Mesodermal cell (in vitro differentiated cells): ENCODE results near the gene MARCHF11. TPM values are rescaled to one million over a fixed set of nuclear protein-coding genes. Genes with fewer than 3 reads are reported as not detected.

Experiments used
- H3K27ac ChIP-seq: 2 replicates; pipeline ENCODE4 v1.7.0; 2013; ENCODE audit warnings: mild to moderate bottlenecking, low read depth, low read length, moderate library complexity; ENCODE audit not compliant: severe bottlenecking
- H3K36me3 ChIP-seq: 2 replicates; pipeline ENCODE4 v1.7.1; 2013; ENCODE audit warnings: mild to moderate bottlenecking, low read length, moderate library complexity; ENCODE audit not compliant: control insufficient read depth, insufficient read depth
- H3K4me1 ChIP-seq: one replicate; pipeline ENCODE4 v1.7.1; 2013; ENCODE audit warnings: mild to moderate bottlenecking, low read length; ENCODE audit not compliant: insufficient read depth, control insufficient read depth, poor library complexity, severe bottlenecking
- H3K4me3 ChIP-seq: 2 replicates; pipeline ENCODE4 v1.7.0; 2013; ENCODE audit warnings: low read length, control low read depth, mild to moderate bottlenecking; ENCODE audit not compliant: insufficient read depth, poor library complexity, severe bottlenecking; ENCODE audit errors: extremely low read depth
- H3K9me3 ChIP-seq: 2 replicates; pipeline ENCODE4 v1.7.1; 2013; ENCODE audit warnings: mild to moderate bottlenecking, low read length, moderate library complexity; ENCODE audit not compliant: control insufficient read depth
- WGBS, 2 experiments: methylation state at CpG; one replicate each; pipeline ENCODE4 v1.1.5; 2013; ENCODE audit warnings: missing lambda C conversion rate in 2 of 2; ENCODE audit not compliant: insufficient coverage in 2 of 2; 5-methylcytosine and 5-hydroxymethylcytosine counted together
- polyA plus RNA-seq, 2 experiments: library from polyadenylated mRNA; stranded (reverse); fragments of 50-300 nt; gene quantifications; one replicate each; pipeline ENCODE4 v1.2.3, GENCODE V29; 2013

MARCHF11 gene, protein sequence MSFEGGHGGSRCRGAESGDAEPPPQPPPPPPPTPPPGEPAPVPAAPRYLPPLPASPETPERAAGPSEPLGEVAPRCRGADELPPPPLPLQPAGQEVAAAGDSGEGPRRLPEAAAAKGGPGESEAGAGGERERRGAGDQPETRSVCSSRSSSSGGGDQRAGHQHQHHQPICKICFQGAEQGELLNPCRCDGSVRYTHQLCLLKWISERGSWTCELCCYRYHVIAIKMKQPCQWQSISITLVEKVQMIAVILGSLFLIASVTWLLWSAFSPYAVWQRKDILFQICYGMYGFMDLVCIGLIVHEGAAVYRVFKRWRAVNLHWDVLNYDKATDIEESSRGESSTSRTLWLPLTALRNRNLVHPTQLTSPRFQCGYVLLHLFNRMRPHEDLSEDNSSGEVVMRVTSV
- 0.96 TPM for polyA plus RNA-seq (2013, experiment 1 of 2)
- 0.71 TPM for polyA plus RNA-seq (2013, experiment 2 of 2)

DNA sequence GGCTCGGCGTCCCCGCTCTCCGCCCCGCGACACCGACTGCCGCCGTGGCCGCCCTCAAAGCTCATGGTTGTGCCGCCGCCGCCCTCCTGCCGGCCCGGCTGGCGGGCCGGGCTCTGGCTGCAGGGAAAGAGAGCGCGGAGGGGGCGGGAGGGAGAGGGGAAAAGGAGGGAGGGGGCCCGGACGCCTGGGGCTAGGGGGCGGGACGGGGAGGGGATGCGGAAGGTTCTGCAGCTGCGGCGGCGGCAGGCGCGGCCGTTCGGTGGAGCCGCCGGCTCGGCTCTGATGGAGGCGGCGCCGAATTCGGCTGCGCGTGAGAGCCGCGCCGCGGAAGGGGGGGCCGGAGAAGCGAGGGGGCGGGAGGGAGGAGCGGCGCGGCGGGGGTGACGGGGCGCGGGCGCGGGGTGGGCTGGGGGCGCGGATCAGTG, at the start of gene MARCHF11:
Gene MARCHF11, minus strand, starts transcription at position 281 of the 425 bp plus-strand sequence. Its CDS starts 216 bp downstream, at position 65.
- no peaks in the 10 kb centered on the region for H3K4me1 ChIP-seq
- WGBS, 2 experiments = 0% methylated on average over 11 to 13 of the region's 59 CpGs
- H3K36me3 ChIP-seq = no peaks in the 10 kb centered on the region
- no peak within 1 kb of the TSS for H3K27ac ChIP-seq
- no peaks in the 10 kb centered on the region for H3K9me3 ChIP-seq
- peak within 1 kb of the TSS; percentile 33 for H3K4me3 ChIP-seq

DNA sequence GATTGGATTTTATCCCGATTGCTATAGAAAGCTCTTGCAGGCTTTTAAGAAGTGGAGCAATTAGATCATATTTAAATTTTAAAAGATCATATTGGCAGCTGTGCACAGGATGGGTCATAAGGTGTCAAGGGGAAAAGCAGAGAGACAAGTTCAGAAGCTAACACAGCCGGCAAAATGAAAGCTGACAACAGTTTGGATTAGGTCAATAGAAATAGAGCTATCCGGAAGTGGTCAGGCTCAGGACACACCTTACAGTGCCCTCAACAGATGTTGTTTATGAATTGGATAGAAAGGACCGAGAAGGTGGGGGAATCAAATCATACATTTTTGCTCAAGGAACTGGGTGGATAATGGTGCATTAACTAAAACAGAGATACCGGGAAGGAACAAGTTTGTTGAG, 46.3 kb upstream of the MARCHF11 start:
- no peak overlapping the region for H3K4me3 ChIP-seq
- H3K36me3 ChIP-seq = no peaks in the 10 kb centered on the region
- 91 to 92% methylated on average over 5 of the region's 5 CpGs for WGBS, 2 experiments
- H3K27ac ChIP-seq = no peak overlapping the region
- no peaks in the 10 kb centered on the region for H3K4me1 ChIP-seq
- H3K9me3 ChIP-seq = no peaks in the 10 kb centered on the region

DNA sequence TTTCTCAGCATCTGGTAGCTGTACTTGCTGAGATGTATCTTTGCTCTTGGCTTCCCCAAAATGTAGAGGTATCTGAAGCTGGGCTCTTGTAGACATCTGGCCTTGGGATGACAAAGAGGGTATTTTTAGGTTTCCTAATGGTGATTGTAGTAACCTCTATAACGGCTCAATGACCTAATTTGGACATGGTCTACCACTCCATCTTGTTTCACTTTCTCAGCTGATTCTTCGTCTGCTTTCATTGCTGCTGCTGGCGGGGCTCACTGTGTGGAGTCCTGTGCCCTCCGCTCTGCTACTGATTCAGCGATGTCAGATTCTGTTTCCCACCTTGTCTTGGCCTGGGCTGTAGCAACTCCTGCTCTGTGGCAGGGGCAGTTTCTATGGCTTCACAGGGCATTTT, 12.7 kb upstream of the MARCHF11 start:
- no peak overlapping the region for H3K4me3 ChIP-seq
- no peaks in the 10 kb centered on the region for H3K9me3 ChIP-seq
- no peak overlapping the region for H3K27ac ChIP-seq
- H3K36me3 ChIP-seq = no peaks in the 10 kb centered on the region
- 73 to 88% methylated on average over 5 of the region's 5 CpGs for WGBS, 2 experiments
- H3K4me1 ChIP-seq = no peaks in the 10 kb centered on the region

DNA sequence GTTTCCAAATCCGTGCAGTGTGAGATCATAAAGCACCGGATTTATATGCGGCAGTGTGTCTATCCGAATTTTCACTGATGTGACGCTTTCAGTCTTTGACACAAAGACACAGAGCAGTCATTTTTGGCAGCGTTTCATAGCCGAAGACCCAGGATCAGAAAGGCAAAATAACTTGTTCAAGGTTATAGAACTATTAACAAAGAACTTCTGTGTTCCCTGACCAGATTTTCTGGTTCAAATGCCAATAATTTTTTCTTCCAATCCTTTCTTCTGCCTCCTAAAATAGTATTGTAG, 1.1 kb upstream of the MARCHF11 start:
- no peaks in the 10 kb centered on the region for H3K4me1 ChIP-seq
- no peaks in the 10 kb centered on the region for H3K9me3 ChIP-seq
- H3K27ac ChIP-seq = no peak overlapping the region
- 40 to 50% methylated on average over 5 to 6 of the region's 7 CpGs for WGBS, 2 experiments
- H3K4me3 ChIP-seq = no peak overlapping the region
- no peaks in the 10 kb centered on the region for H3K36me3 ChIP-seq

DNA sequence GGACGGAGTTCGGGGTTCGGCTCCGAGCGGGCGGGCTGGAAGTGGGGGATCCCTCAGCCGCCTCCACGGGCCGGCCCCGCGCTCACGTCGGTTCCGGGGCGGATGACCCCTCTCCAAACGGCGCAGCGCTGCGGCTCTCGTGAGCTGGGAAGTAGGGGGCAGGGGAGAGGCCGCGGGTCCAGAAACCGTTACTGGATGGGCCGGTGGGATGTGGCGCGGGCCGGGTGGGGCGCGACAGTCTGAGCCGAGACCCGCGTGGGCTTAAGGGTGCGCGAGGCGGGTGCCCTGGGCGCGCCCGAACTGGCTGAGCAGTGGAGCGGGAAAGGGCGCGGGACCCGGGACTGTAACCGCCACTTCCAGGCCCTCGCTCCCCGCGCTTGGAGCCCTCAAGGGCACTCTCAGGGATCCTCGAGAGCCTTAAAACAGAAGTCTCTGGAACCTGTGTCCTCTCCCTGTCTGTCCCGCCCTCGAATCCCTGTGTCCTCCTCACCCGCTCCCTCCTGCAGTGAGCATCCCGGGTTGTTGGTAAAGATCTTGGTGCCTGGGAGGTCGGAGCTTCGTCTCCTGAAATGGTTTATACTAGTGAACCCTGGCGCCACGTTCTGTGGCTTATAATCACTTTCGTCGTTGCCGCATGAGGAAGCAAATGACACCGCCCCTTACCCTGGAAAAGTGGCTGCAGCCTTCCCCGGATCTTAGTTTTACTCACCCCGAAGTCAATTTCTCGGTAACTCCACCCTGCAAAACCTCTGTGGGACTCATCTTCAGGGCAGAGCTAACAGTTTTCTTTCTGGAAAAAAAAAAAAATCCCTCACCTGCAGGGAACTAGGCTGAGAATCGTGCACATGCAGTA, 571 bp upstream of the MARCHF11 start:
- Histone ChIP-seq H3K4me3 (peak overlapping the region; percentile 33), H3K36me3 (no peaks in the 10 kb centered on the region)

DNA sequence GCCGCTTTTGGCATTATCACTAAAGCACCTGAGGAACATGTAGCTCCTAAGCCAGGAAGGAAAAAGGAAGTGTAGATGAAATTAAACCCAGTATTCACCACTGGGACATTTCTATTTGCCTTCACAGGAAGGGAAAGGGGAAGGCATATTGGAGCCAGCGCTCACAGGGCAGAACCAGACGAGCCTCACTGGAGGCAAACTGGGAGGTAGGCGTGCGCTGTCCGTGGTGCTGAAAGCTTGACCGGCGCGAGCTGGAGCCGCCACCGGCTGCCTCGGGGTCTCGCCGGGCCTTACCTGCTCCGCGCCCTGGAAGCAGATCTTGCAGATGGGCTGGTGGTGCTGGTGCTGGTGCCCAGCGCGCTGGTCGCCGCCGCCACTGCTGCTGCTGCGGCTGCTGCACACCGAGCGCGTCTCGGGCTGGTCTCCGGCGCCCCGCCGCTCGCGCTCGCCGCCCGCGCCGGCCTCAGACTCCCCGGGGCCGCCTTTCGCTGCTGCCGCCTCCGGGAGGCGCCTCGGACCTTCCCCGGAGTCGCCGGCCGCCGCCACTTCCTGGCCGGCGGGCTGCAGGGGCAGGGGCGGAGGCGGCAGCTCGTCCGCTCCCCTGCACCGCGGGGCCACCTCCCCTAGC, 732 bp downstream of the MARCHF11 start:
- Histone ChIP-seq H3K27ac (no peak overlapping the region), H3K4me1 (no peaks in the 10 kb centered on the region), H3K4me3 (peak overlapping the region; percentile 28), H3K9me3 (no peaks in the 10 kb centered on the region), H3K36me3 (no peaks in the 10 kb centered on the region)
- 0 to 1% methylated on average over 45 to 51 of the region's 57 CpGs for WGBS, 2 experiments

More for the DNA sequence above, 571 bp upstream of the MARCHF11 start:
- 3% methylated on average over 43 to 57 of the region's 63 CpGs for WGBS, 2 experiments
- no peak overlapping the region for H3K27ac ChIP-seq
- H3K9me3 ChIP-seq = no peaks in the 10 kb centered on the region
- H3K4me1 ChIP-seq = no peaks in the 10 kb centered on the region

DNA sequence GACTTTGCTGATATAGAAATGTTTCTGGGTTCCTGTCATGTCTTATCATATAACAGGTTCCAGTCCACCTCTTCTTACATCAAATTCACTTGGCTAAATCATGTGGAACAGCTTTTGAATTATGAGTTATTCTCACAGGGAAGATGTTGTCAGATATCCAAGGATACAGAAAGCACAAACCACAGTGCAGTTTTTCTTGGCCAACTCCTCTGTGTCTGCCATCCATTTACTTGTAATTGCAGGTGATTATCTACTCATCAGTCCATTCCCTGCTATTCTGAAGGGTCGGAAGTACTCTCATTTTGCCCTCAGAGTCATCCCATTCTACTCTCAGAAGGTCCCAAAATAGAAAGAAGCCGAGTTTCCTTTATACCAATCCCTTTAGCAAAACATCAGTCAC, 10.0 kb downstream of the MARCHF11 start:
- no peaks in the 10 kb centered on the region for H3K36me3 ChIP-seq
- H3K9me3 ChIP-seq = no peaks in the 10 kb centered on the region
- H3K27ac ChIP-seq = no peak overlapping the region
- no peak overlapping the region for H3K4me3 ChIP-seq
- H3K4me1 ChIP-seq = no peaks in the 10 kb centered on the region
- 80 to 90% methylated on average over 1 of the region's 2 CpGs for WGBS, 2 experiments

DNA sequence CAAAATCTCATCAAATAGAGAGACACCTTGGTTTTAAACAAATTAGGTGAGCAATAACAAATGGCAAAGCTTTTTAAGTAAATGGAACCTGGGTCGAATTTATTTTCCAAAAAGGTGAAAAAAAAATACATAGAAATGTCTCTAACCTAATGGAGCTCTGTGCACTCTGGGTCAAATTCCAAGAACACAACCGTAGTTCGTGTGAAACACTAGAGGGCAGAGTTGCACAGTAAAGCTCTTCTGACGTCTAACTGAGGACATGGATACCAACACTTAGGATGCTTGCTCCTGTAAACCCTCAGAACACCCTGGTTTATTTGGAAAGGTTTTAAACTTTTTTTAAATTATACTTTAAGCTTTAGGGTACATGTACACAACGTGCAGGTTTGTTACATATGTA, 18.9 kb downstream of the MARCHF11 start:
- Histone ChIP-seq H3K9me3 (no peaks in the 10 kb centered on the region), H3K27ac (no peak overlapping the region), H3K4me1 (no peaks in the 10 kb centered on the region), H3K36me3 (no peaks in the 10 kb centered on the region), H3K4me3 (no peak overlapping the region)
- 0% methylated on average over 2 to 4 of the region's 5 CpGs for WGBS, 2 experiments

DNA sequence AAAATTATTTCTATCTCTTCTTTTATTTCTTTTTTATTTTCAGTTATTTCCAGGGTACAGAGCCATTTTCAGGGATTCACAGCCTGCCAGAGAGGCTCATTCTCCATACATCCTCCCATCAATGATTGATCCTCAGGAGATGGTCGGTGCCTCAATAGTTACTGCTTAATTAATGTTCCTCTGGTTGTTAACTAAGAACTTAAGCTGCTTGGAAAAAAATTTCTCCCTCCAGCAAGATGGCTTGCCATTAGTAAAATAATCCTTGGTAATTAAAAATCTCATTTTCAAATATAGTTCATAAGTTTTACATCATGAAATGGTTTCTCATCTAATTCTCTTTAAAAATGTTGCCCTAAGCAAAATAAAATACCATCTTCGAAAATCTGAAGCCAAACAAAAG, 20.0 kb downstream of the MARCHF11 start:
- Histone ChIP-seq H3K27ac (no peak overlapping the region), H3K9me3 (no peaks in the 10 kb centered on the region), H3K36me3 (no peaks in the 10 kb centered on the region), H3K4me3 (no peak overlapping the region), H3K4me1 (no peaks in the 10 kb centered on the region)
- WGBS, 2 experiments = 80 to 100% methylated on average over 1 of the region's 2 CpGs

DNA sequence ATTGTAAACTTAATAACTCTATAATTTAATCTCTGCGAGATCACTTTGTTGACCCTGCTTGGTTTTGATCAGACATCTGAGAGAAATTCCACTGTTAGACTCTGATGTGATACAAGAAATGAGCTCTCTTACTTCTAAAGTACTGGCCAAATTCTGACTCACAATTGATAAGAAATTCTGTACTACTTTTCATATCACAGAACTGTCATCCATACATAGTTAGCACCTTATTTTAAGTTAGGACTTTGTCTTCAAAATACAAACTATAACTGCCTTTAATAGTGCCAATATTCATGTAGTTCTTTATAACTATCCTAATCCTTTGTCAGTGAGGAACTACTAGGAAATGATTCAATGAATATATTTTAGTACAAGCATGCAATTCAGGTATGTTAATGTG, 23.4 kb downstream of the MARCHF11 start:
- WGBS, 2 experiments = no CpG with 5 or more reads among the region's 1 CpG
- Histone ChIP-seq H3K27ac (no peak overlapping the region), H3K36me3 (no peaks in the 10 kb centered on the region), H3K4me1 (no peaks in the 10 kb centered on the region), H3K9me3 (no peaks in the 10 kb centered on the region), H3K4me3 (no peak overlapping the region)
